Ishikawa (cell line): ENCODE data around the gene ADCY4.

ENCODE experiments used
- CEBPB ChIP-seq: IDR thresholded peaks from 2 replicates; pipeline ENCODE4 v1.6.1; 2012
- CREB1 ChIP-seq: IDR thresholded peaks from 2 replicates; pipeline ENCODE4 v1.6.1; 2012; ENCODE audit warnings: low read depth
- EGR1 ChIP-seq: IDR thresholded peaks from 2 replicates; pipeline ENCODE4 v1.6.1; 2012
- EP300 ChIP-seq: IDR thresholded peaks from 2 replicates; pipeline ENCODE4 v1.6.1; 2012; ENCODE audit warnings: borderline replicate concordance
- FOXM1 ChIP-seq: IDR thresholded peaks from 2 replicates; pipeline ENCODE4 v1.6.1; 2012; ENCODE audit warnings: low read depth, borderline replicate concordance
- NFIC ChIP-seq: IDR thresholded peaks from 2 replicates; pipeline ENCODE4 v1.6.1; 2012
- RAD21 ChIP-seq: IDR thresholded peaks from 2 replicates; pipeline ENCODE4 v1.6.1; 2012; ENCODE audit warnings: low read depth
- TAF1 ChIP-seq: IDR thresholded peaks from 2 replicates; pipeline ENCODE4 v1.6.1; 2012; ENCODE audit warnings: low read depth, mild to moderate bottlenecking
- TCF12 ChIP-seq: IDR thresholded peaks from 2 replicates; pipeline ENCODE4 v1.6.1; 2012; ENCODE audit warnings: low read depth
- TEAD4 ChIP-seq: IDR thresholded peaks from 2 replicates; pipeline ENCODE4 v1.6.1; 2012
- YY1 ChIP-seq: IDR thresholded peaks from 2 replicates; pipeline ENCODE4 v1.6.1; 2012; ENCODE audit warnings: low read depth
- ZBTB7A ChIP-seq: IDR thresholded peaks from 2 replicates; pipeline ENCODE4 v1.6.1; 2012; ENCODE audit warnings: low read depth
- TF ChIP-seq, protein P1 (sequence below): IDR thresholded peaks from 2 replicates; pipeline ENCODE4 v1.6.1; 2012; ENCODE audit warnings: low read depth, mild to moderate bottlenecking
- TF ChIP-seq, protein P2 (sequence below): IDR thresholded peaks from 2 replicates; pipeline ENCODE4 v1.6.1; 2012
- TF ChIP-seq, protein P3 (sequence below): IDR thresholded peaks from 2 replicates; pipeline ENCODE4 v1.6.1; 2012

The ADCY4 gene

DNA sequence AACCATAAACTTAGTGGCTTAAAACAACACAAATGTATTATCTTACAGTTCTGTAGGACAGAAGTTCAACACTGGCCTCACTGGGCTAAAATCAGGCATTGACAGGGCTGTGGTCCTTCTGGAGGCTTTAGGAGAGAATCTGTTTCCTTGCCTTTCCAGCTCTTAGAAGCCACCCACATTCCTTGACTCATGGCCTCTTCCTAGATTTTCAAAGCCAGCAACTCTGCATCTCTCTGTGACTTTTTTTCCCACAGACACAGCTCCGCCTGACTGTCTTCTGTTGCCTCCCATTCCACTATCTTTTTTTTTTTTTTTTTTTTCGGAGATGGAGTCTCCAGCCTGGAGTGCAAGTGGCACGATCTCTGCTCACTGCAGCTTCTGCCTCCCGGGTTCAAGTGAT is 21.3 kb upstream of the ADCY4 start:
- TF ChIP-seq, protein P1, sequence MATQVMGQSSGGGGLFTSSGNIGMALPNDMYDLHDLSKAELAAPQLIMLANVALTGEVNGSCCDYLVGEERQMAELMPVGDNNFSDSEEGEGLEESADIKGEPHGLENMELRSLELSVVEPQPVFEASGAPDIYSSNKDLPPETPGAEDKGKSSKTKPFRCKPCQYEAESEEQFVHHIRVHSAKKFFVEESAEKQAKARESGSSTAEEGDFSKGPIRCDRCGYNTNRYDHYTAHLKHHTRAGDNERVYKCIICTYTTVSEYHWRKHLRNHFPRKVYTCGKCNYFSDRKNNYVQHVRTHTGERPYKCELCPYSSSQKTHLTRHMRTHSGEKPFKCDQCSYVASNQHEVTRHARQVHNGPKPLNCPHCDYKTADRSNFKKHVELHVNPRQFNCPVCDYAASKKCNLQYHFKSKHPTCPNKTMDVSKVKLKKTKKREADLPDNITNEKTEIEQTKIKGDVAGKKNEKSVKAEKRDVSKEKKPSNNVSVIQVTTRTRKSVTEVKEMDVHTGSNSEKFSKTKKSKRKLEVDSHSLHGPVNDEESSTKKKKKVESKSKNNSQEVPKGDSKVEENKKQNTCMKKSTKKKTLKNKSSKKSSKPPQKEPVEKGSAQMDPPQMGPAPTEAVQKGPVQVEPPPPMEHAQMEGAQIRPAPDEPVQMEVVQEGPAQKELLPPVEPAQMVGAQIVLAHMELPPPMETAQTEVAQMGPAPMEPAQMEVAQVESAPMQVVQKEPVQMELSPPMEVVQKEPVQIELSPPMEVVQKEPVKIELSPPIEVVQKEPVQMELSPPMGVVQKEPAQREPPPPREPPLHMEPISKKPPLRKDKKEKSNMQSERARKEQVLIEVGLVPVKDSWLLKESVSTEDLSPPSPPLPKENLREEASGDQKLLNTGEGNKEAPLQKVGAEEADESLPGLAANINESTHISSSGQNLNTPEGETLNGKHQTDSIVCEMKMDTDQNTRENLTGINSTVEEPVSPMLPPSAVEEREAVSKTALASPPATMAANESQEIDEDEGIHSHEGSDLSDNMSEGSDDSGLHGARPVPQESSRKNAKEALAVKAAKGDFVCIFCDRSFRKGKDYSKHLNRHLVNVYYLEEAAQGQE = no peak
- TF ChIP-seq, protein P2, sequence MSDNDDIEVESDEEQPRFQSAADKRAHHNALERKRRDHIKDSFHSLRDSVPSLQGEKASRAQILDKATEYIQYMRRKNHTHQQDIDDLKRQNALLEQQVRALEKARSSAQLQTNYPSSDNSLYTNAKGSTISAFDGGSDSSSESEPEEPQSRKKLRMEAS = no peak
- TF ChIP-seq EGR1 = no peak
- no peak for TF ChIP-seq RAD21
- TF ChIP-seq, protein P3, sequence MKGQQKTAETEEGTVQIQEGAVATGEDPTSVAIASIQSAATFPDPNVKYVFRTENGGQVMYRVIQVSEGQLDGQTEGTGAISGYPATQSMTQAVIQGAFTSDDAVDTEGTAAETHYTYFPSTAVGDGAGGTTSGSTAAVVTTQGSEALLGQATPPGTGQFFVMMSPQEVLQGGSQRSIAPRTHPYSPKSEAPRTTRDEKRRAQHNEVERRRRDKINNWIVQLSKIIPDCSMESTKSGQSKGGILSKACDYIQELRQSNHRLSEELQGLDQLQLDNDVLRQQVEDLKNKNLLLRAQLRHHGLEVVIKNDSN = no peak
- TF ChIP-seq CEBPB = no peak
- no peak for TF ChIP-seq NFIC
- no peak for TF ChIP-seq TAF1
- no peak for TF ChIP-seq ZBTB7A
- no peak for TF ChIP-seq EP300
- TF ChIP-seq TCF12 = no peak
- no peak for TF ChIP-seq YY1
- TF ChIP-seq CREB1 = no peak
- TF ChIP-seq TEAD4 = no peak
- TF ChIP-seq FOXM1 = no peak

DNA sequence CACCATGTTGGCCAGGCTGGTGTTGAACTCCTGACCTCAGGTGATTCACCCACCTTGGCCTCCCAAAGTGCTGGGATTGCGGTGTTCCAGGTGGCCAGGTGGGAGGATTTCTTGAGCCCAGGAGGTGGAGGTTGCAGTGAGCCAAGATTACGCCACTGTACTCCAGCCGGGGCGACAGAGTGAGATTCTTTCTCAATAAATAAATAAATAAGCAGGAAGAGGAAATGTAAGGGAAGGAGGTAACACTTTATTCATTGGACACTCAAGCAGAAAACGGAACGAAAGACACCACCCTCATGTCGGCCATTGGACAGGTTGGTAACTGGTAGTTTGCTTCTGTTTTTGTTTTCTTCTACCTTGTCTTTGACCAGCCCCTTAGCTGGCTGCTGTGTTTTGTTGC is 20.1 kb upstream of the ADCY4 start:
- TF ChIP-seq, protein P3 = no peak
- TF ChIP-seq TAF1 (no peak), RAD21 (no peak), CEBPB (no peak), YY1 (no peak), EP300 (no peak), CREB1 (no peak), TCF12 (no peak), NFIC (no peak), TEAD4 (no peak), EGR1 (no peak), FOXM1 (no peak), ZBTB7A (no peak)
- TF ChIP-seq, protein P1 = no peak
- TF ChIP-seq, protein P2 = no peak

DNA sequence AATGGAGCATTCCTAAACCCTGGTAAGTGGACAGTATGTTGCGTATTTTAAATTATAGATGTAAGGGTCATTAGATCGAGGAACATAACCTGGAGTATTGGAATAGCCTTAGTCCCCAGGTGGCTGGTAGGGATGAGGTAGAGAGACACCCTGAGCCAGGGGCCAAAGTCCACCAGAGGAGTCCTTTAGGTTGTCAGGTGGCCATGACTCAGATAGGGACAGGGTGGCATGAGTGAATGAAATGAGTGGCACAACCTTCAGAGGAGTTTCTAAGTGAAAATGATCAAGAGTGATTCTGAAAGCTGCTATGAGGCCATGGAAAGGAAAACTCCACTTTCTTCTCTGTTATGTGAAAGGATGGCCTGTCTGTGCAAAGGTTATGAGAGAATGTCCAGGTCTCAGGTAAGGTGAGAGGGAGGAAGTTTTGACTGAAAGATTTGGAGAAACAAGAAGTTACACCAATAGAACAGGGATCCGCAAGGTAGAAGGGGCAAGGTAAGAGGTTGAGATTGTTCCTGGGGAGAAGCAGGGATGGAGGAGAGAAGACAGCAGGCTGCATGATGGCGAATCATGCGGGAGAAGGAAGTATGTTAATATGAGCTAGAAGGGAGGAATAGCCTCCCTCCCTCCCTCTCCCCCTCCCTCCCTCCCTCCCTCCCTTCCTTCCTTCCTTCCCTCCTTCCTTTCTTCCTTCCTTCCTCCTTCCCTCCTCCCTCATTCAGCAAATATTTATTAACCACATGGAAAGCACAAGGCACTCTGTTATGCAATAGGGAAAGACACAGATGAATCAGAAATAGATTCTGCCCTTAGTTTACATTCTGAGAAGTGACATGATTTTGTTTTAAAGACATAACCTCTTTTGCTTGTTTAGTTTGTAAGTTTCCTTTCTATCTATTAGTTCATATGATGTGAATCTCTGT is 18.9 kb upstream of the ADCY4 start:
- TF ChIP-seq NFIC (no peak), RAD21 (no peak), ZBTB7A (no peak), CEBPB (no peak), TCF12 (no peak)

DNA sequence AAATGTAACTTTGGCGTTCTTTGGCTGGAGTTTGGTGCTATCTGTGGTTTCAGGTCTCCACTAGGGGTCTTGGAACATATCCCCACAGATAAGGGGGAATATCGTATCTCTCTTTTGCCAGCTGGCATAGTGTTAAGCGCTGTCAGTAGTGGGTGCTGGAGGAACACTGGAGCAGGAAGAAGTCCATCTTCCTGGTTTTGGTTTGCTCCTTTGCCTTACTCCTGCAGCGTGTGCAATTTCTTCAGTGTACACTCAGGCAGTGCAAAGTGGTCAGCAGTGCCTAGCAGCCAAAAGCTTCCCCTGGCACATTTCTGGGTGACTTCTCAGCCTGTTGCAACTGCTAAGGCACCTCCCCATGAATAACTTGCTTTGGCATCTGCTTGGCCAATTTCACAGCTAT is 16.6 kb upstream of the ADCY4 start:
- no peak for TF ChIP-seq TEAD4
- TF ChIP-seq TCF12 = no peak
- no peak for TF ChIP-seq YY1
- TF ChIP-seq, protein P2 = no peak
- TF ChIP-seq TAF1 = no peak
- TF ChIP-seq, protein P1 = no peak
- TF ChIP-seq CREB1 = no peak
- no peak for TF ChIP-seq EGR1
- TF ChIP-seq ZBTB7A = no peak
- no peak for TF ChIP-seq EP300
- no peak for TF ChIP-seq FOXM1
- no peak for TF ChIP-seq RAD21
- TF ChIP-seq CEBPB = no peak
